ENCODE measurements around the gene PLPP4.

GRCh38 chr10:120423431-120424197, 33.4 kb upstream of the PLPP4 start:
- TF ChIP-seq CTCF (IDR thresholded peaks at IDR 0.05; ENCODE audit: insufficient read depth, low read length) (peak; percentile 77), SPI1 (IDR thresholded peaks at IDR 0.05; ENCODE audit: borderline replicate concordance, low read depth) (no peak)

All from HL-60 (cell line).